HEK293 (cell line): ENCODE results near the gene SEM1.

Source experiments
- GFI1B ChIP-seq: fragments of 450-650 bp; formaldehyde crosslinking; IDR thresholded peaks from 2 replicates; pipeline ENCODE4 v1.5.1; 2016; ENCODE audit warnings: missing biosample characterization, missing genetic modification characterization
- TF ChIP-seq, protein P1 (sequence below): fragments of 450-650 bp; formaldehyde crosslinking; IDR thresholded peaks from 2 replicates; pipeline ENCODE4 v1.5.0; 2017; ENCODE audit warnings: missing biosample characterization, missing genetic modification characterization, borderline replicate concordance
- TF ChIP-seq, protein P2 (sequence below): fragments of 450-650 bp; formaldehyde crosslinking; optimal IDR thresholded peaks from 2 replicates; pipeline ENCODE3; 2016; ENCODE audit warnings: missing biosample characterization, mild to moderate bottlenecking, missing genetic modification characterization

DNA sequence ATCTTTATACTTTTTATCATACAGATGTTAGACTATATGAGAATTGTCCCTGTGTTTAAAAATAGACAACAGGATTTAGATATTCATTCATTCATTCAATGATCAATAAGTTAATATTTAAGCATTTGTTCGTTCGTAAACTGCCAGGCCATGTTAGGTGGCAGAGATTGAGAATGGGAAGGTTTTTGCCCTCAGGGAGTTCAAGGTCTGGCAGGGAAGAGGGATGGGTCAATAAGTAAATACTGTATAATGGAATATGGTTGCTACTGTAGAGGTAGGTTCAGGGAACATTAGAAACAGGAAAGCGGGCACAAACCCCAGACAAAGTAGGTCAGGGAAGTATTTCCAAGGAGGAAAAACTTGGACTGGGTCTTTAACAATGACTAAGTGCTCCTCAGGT is 64.6 kb downstream of the SEM1 start:
- TF ChIP-seq, protein P1, sequence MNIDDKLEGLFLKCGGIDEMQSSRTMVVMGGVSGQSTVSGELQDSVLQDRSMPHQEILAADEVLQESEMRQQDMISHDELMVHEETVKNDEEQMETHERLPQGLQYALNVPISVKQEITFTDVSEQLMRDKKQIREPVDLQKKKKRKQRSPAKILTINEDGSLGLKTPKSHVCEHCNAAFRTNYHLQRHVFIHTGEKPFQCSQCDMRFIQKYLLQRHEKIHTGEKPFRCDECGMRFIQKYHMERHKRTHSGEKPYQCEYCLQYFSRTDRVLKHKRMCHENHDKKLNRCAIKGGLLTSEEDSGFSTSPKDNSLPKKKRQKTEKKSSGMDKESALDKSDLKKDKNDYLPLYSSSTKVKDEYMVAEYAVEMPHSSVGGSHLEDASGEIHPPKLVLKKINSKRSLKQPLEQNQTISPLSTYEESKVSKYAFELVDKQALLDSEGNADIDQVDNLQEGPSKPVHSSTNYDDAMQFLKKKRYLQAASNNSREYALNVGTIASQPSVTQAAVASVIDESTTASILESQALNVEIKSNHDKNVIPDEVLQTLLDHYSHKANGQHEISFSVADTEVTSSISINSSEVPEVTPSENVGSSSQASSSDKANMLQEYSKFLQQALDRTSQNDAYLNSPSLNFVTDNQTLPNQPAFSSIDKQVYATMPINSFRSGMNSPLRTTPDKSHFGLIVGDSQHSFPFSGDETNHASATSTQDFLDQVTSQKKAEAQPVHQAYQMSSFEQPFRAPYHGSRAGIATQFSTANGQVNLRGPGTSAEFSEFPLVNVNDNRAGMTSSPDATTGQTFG = no peak
- no peak for TF ChIP-seq GFI1B (tag by site-specific recombination)
- TF ChIP-seq, protein P2, sequence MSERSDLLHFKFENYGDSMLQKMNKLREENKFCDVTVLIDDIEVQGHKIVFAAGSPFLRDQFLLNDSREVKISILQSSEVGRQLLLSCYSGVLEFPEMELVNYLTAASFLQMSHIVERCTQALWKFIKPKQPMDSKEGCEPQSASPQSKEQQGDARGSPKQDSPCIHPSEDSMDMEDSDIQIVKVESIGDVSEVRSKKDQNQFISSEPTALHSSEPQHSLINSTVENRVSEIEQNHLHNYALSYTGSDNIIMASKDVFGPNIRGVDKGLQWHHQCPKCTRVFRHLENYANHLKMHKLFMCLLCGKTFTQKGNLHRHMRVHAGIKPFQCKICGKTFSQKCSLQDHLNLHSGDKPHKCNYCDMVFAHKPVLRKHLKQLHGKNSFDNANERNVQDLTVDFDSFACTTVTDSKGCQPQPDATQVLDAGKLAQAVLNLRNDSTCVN (tag by site-specific recombination) = no peak
